NCI-H526 (cell line): ENCODE measurements around the gene ACTR8.

Source experiments
- DNase-seq, 2 experiments: peaks; one replicate each; lab custom pipeline; 2025; lab: John Stamatoyannopoulos, UW

Gene ACTR8

DNA sequence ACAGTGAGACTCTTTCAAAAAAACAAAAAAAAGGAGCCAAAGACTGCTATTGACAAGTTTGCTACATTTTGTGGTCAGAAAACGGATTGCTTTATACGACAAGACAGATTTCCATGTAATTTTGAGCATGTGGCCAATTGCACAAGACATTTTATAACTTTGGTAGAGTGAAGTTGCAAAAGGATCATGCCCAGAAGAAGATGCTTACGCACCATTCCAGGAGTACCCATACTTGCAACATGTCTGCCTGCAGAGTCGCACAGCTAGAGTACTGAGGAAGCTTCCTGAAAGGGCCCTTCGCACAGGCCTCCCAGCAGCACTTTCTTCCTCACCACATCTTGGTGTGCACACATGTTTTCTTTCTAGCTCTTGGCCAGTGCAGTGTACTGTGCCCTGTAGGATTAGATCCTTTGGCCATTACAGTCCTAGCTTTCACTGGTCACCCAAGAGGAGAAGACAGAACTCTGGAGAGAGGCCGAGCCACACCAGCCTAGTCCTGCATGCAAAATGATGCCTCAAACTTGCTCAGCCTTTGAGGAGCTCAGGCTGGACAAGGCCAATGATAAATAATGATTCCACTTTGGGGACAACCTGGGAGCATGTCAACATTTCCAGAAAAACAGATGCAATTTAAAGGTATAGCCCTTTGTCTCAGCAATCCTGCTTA, 47.4 kb downstream of the ACTR8 start:
- no peak for DNase-seq

DNA sequence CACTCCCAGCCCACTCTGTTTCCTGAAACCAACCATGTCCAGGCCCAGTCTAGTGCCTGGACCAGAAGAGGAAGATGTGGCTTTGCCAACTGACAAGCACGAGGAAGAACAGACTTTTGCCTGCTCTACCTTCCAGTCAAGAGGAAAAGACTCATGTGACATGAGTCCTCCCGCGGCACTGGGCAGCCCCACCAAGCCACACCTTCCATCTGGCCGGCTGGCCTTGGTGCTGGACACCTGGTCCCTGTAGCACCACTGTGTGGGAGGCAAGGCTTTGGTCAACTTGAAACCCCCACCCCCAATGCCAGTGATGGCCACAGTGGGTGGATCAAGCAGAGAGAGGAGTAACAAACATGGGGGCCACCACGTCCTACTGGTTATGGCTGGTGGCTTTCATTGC, 48.3 kb downstream of the ACTR8 start:
- no peak for DNase-seq

DNA sequence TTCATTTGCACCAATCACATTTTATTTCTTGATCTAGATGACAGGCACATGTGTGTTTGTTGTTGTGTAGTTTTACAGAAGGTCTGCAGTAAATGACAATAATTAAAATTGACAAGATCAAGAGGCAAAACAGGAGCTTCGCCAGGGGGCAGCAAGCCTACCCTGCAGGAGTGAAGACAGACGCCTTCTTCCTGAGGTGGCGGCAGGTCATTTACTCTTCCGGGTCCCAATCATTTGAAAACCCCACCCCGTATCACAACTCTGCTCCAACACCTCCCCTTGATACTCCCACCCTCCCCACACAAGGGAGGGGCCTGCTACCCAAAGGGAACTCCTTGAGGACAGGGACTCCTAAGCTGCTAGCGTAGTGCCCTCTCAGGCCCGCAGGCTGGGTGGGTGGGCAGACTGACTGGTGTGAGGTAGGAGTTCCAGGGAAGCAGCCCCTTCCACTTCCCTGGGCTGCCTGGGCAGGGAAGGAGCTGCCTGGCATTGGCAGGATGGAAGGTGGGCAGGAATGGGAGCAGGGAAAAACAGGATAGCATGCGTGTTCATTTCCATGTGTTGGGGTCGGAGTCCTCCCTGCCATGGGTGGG, 48.8 kb downstream of the ACTR8 start:
- peak in 1 of 2 experiments; percentile 61 for DNase-seq

GRCh38 chr3:53830944-53831343, 51.0 kb downstream of the ACTR8 start:
- DNase-seq: no peak

DNA sequence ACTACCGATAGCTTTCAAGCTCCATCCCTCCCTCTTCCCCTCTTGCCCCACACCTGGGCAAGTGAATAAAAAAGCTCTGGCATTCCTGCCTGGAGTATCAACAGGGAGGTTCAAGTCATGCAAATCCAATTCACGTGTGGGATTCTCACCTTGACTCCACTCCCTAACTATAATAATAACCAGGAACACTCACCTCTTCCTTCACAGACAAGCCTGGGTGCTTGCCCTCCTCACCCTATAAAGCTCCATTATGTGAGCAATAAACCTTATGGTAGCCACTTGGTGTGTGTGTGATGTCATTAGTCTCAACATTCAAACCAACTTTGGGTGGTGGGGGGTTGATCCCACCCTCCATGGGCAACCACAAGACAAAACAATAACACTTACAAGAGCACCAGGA, 52.3 kb downstream of the ACTR8 start:
- no peak for DNase-seq

DNA sequence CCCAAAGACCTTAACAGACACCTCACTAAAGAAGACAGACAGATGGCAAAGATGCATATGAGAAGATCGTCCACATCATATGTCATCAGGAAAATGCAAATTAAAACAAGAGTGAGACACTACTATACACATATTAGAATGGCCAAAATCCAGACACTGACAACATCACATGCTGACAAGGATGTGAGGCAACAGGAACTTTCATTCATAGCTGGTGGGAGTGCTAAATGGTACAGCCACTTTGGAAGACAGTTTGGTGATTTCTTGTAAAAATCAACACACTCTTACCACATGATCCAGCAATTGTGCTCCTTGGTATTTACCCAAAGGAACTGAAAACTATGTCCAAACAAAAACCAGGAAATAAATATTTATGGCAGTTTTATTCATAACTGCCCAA, 53.4 kb downstream of the ACTR8 start:
- DNase-seq: no peak

DNA sequence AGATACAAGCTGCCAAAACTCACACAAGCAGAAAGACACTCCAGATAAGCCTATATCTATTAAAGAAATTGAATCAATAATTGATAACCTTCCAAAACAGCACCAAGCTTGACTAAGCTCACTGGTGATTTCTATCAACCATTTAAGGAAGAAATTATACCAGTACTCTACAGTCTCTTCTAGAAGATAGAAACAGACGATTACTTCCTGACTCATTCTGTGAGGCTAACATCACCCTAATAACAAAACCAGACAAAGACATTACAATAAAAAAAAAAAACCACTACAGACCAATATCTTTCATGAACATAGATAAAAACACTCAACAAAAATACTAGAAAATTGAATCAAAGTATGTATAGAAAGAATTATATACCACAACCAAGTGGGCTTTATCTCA, 55.9 kb downstream of the ACTR8 start:
- no peak for DNase-seq

DNA sequence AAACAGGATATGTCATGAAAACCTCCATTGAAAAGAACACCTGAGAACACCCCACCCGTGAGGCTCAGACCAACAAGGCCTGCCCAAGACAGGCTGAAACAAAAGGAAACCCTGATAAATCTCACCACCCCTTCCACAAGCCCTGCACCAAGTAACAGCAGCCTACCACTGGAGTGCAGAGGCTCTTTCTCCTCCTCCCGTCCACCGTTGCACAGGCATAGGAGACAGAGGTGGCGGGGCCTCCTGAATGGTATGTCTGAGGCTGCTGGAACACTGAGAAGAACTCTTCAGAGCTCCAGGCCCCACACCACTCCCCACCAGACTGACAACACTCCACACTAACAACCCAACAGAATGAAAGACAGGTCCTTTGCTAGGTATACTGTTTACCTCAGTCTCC, 57.2 kb downstream of the ACTR8 start:
- no peak for DNase-seq

DNA sequence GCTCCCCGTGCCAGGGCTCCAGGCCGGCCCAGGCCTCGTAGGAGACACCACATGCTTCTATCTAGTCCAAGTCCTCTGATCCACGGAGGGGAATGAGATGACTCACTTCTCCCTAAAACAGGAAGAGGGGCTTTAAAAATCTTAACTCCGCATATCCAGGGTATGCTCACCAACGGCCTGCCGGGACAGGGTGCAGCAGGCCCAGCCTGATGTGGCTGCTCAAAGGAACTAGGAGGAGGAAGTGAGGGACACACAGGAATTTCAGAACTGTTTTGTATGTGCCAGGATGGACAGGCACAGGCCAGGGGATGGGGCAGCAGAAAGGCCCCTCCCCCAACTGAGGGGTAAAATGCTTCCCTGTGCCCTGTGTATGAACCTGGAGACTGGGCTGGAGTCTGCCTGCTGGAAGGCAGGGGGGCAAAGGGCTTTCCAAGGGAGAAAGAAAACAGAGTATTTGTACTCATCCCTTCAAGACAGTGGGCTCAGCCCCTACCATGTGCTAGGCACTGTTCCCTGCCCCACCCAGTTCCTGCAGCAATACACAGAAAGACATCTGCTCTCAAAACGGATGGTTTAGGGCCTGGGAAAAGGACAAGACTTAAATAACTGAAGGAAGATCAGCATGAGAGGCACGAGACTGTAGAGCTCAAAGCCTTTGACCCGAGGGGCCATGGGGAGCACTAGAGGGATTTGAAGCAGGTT, 57.8 kb downstream of the ACTR8 start:
- no peak for DNase-seq

DNA sequence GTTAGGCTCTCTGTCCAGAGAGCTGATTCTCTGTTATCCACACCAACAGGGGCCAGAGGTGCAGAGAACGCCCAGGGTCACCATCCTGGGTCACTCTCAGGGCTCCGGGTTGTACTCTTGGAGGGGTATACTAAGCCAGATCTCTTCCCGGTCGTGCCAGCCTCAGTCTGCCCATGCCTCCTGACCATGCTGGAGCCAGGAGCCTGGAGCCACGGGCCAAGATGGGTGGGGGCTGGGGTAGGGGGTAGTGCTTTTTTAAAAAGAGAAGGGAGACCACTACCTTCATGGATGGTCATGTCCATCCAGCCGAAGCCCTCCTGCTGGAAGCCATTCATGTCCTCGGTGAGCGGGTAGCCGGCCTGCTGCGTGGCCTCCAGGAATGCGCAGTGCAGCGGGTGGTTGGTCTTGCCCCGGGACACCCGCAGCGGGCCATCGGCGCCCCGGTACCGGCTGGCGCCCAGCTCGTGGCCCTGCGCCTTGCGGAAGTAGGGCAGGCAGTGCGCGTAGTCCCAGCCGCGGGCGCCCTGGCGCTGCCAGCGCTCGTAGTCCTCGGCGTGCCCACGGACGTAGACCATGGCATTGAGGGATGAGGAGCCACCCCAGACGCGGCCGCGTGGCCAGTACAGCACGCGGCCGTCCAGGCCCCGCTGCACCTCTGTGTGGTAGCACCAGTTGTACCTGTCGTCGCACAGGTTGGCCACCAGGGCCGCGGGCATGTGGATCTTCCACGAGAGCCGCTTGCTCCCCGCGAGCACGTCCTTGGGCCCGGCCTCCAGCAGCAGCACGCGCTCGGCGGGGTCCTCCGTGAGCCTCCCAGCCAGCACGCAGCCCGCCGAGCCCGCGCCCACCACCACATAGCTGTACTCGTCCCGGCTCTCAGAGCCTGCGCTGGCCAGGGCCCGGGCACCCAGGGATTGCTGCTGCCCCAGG, 58.7 kb downstream of the ACTR8 start:
- no peak for DNase-seq

DNA sequence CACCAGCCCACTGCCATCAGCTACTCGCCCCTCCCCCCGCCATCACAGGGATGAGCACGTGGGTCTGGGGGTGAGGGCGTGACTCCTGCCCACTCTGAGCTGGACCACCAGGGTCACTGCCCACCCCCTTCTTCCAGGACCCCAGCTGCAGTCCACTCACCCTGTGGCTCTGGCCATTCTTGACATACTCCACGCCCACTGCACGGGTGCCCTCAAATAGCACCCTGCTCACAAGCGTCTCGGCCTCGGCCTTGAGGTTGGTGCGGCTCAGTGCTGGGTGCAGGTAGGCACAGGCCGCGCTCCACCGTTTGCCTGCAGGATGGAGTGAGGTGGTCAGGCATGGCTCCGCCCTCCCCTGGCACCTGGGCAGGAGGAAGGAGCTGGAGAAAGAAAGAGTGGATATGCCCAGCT, 59.6 kb downstream of the ACTR8 start:
- no peak for DNase-seq

- peak; percentile 9 to 23 for DNase-seq
Observed at GRCh38 chr3:53821631-53822121, 60.3 kb downstream of the ACTR8 start.

DNA sequence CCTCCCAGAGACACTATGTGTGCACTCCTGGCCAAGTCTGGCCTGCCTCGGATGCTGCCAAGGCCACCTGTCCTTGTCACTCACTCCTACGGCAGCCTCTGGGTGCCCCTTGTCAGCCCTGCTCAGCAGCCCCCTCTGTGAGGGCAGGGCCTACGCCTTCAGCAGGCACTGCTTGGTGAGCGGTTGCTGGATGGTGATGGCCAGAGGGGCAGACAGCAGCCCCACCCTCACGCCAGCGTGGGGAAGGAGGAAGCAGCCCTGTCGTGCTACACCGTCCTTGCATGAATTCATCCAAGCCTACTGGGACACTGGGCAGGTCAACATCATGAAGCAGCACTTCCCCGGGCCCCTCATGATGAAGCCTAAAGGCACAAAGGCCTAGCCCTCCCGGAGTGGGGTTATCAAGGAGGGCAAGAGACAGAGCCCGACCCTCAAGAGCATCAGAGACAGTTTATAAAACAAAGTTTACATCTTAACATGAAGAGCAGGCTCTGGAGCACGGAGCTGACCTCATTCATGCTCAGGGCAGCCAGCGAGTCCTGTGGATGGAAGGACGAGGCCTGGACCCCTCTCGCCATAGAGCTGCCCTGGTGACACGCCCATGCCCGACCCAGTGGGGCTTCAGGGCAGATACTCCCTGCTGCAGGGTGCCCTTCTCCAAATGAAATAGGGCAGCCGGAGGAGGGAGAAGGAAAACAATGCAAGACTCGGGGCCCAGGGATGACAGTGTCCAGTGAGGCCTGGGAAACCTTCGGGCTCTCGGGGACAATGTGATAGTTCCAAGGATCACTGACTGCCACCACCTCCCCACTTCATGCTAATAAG, 61.0 kb downstream of the ACTR8 start:
- DNase-seq: no peak

DNA sequence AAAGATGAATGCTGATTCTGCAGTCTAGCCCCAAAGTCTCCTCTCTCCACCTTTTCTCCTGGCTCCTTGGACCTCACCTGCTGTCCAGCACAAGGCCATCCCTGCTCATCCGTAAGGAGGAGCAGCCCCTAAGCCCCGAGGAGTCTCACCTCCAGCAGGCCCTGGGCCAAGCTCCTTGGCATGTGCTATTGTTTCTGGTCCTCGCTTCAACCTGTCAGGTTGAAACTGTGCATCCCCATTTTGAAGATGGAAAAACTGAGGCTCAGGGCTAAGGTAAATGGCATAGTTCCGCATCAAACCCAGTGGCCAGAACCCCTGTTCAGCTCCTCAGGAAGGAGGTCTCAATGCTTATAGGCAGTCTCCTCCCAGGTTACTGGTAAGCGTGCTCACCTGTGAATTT, 61.9 kb downstream of the ACTR8 start:
- DNase-seq: no peak

DNA sequence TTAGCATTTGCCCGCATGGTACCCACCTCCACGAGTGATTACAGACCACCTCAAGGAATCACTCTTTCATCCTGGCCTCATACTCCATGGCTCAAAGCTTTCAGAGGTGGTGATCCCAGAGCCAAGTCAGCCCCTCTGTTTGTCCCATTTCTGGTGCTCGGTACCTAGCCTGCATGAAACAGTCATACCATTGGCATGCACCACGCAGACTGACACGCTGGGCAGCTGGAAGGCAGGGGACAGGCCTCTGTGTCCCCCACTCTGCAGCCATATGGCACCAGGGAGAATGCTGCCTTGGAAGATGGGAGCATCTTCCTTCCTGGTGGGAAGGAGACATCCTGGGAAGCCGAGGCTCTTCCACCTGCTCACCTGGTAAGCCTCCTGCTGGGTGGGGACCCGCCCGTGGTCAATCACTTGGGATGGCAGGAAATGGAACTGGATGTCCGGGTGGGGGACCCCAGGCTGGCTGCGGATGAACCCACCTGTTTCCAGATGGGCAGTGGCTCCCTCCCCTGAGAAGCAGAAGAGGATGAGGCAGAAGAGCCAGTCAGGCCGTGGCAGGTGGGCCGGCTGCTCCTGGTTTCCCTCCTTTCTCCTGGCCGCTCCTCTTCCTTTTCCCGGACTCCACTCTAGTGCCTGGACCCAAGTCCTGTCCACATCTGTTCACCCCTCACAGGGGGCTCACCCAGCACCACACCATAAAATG, 62.6 kb downstream of the ACTR8 start:
- no peak for DNase-seq

DNA sequence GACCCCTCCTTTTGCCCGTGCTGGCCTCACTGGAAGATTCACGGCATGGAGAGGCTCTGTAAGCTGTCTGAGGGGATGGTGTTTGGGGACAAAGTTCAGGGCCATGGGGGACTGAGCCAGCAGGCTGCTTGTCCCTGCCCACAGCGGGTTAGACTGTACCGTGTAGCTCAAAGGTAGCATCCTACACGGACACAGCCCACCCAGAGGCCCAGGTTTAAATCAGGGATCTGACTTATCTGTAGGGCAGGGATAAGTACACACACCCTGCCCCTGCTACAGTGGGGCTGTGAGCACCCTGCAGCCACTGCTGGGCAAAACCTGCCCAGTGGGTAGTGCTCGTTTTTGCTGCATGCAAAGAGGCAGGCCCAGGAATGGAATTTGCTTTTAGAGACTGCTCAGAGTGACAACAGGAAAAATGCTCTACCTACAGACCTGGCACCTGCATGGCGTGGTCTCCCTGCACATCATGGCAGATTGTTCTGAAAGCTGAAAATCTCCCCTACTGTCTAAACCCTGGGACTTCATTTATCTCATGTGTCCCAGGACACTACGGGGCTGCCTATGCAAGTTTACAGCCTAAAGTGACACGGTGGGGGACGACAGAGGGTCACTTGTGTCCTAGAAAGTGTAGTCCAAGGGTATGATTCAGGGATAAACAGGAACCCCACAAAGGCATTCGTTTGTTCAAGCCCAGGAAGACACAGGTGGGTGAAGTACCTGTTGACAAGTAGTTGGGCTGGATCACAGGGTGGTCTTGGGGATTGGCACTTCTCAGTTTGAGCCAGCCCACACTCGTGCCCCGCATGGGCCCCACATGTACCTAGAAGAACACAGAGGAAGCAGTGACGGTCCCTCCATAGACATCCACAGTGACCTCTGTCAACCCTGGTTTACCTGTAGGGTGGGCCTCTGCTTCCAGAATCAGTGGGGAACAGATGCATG, 63.5 kb downstream of the ACTR8 start:
- no peak for DNase-seq

DNA sequence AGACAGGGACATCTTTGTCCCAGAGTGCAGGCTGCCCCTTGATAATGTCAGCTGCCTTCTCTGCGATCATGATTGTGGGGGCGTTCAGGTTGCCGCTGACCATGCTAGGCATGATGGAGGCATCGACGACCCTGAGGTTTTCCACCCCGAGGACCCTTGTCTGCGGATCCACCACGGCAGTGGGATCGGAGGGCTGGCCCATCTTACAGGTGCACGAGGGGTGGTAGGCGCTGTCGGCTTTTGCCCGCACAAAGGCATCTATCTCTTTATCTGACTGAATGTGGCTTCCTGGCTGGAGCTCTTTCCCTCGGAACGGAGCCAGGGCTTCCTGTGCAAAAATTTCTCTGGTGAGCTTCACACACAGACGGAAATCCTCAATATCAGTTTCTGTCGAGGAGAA, 64.1 kb downstream of the ACTR8 start:
- DNase-seq: no peak

GRCh38 chr3:53817211-53817610, 64.7 kb downstream of the ACTR8 start:
- DNase-seq: no peak
